HG03108 (cell line): ENCODE measurements around the gene HMGA1.

ENCODE experiments used
- ATAC-seq: cut with Tn5 transposase; IDR thresholded peaks from one replicate; pipeline ENCODE4 v1.9.1; 2021; ENCODE audit warnings: moderate library complexity; ENCODE audit not compliant: unreplicated experiment

Gene HMGA1

DNA sequence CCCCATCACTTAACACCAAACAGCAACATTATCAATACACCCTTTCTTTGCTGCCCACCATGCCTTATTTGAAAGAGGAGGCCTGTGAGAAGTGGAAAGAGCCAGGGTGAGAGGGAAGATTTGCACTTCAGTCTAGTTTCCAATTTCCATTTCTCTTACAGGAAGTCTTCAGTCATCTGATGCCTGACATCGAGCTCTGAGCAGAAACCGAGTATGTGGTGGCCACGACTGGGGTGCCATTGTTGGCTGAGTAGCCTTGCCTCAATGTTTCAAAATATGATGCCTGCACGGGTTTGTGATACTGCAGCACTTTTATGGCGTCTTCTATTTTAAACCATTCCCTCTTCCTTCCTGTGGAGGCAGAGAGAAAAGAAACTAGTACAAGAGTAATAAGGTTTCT is 51.9 kb downstream of the HMGA1 start:
- ATAC-seq = peak; percentile 46

DNA sequence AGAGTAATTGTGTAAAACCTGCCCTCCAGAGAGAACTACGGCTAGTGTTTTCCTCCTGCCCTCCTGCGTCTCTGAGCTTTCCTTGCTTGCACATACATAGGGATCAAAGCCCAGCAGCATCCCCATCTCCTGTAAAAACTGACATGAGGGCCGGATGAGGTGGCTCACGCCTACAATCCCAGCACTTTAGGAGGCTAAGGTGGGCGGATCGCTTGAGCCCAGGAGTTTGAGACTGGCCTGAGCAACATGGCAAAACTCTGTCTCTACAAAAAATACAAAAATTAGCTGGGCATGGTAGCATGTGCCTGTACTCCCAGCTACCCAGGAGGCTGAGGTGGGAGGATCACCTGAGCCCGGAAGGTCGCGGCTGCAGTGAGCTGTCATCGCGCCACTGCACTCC is 52.5 kb downstream of the HMGA1 start:
- ATAC-seq = no peak

DNA sequence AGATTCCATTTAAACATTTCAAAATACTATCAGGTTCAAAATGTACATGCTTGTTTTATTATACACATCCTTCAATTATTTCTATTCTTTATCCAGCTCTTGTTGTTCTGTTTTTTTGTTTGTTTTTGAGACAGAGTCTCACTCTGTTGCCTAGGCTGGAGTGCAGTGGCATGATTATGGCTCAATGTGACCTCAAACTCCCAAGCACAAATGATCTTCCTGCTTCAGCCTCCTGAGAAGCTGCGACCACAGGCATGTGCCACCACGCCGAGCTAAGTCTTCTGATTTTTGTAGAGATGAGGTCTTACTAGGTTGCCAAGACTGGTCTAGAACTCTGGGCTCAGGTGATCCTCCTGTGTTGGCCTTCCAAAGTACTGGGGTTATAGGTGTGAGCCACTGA is 56.3 kb downstream of the HMGA1 start:
- ATAC-seq = no peak

DNA sequence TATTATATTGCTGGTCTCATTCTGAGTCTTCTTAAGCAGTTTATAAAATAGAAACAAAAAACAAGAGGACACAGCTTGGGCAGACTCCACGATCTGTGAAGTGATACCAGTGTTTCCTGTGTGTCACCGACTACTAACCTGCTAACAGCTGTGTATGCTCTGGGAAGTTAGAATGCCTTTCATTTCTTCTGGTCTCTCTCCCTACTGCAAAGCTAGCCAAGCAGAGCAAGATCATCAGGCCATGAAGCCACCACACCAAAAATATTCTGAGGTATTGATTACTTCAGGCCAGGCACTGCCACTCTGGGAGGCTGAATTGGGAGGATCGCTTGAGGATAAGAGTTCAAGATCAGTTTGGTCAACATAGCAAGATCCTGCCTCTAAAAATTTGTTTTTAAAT is 59.0 kb downstream of the HMGA1 start:
- ATAC-seq = peak; percentile 89
